GM23338 (cell line): ENCODE data around the gene SUGCT. TPM values are rescaled to one million over a fixed set of nuclear protein-coding genes. Genes with fewer than 3 reads are reported as not detected.

ENCODE experiments used
- ATAC-seq: fragments of 200-7000 bp; cut with Tn5 transposase; 3 replicates; pipeline ENCODE4 v1.9.1; 2020
- DNase-seq: peaks from one replicate; pipeline ENCODE4 v3.0.0-alpha.2; 2015; ENCODE audit warnings: low spot score
- H2AFZ ChIP-seq: fragments of 200-600 bp; sonication (generic); 2 replicates; pipeline ENCODE4 v1.8.0; 2016; ENCODE audit warnings: antibody characterized with exemption, mild to moderate bottlenecking, moderate library complexity
- H3F3A ChIP-seq: fragments of 200-600 bp; sonication (generic); replicated peaks from 2 replicates; pipeline ENCODE4 v1.8.0; 2017; ENCODE audit warnings: antibody characterized with exemption, mixed run types, low read depth
- H3K27ac ChIP-seq: fragments of 200-600 bp; sonication (generic); 2 replicates; pipeline ENCODE4 v1.6.1; 2016; ENCODE audit warnings: low read depth
- H3K27me3 ChIP-seq: fragments of 200-600 bp; sonication (generic); 2 replicates; pipeline ENCODE4 v1.8.0; 2016; ENCODE audit warnings: mild to moderate bottlenecking, mixed run types, moderate library complexity; ENCODE audit not compliant: insufficient read depth
- H3K36me3 ChIP-seq: fragments of 200-600 bp; sonication (generic); 2 replicates; pipeline ENCODE4 v1.8.0; 2016; ENCODE audit warnings: mild to moderate bottlenecking; ENCODE audit not compliant: insufficient read depth
- H3K4me1 ChIP-seq: fragments of 200-600 bp; sonication (generic); 2 replicates; pipeline ENCODE4 v1.8.0; 2016; ENCODE audit warnings: mild to moderate bottlenecking, moderate library complexity; ENCODE audit not compliant: insufficient read depth
- H3K4me2 ChIP-seq: fragments of 200-600 bp; sonication (generic); 2 replicates; pipeline ENCODE4 v1.7.1; 2017; ENCODE audit warnings: mixed run types
- H3K4me3 ChIP-seq: fragments of 200-600 bp; sonication (generic); 2 replicates; pipeline ENCODE4 v1.6.1; 2016; ENCODE audit warnings: mixed run types
- H3K79me2 ChIP-seq: fragments of 200-600 bp; sonication (generic); replicated peaks from 2 replicates; pipeline ENCODE4 v1.8.0; 2017; ENCODE audit warnings: mild to moderate bottlenecking; ENCODE audit not compliant: insufficient read depth
- H3K9me2 ChIP-seq: fragments of 200-600 bp; sonication (generic); 2 replicates; pipeline ENCODE4 v1.8.0; 2017; ENCODE audit not compliant: insufficient read depth
- H4K20me1 ChIP-seq: fragments of 200-600 bp; sonication (generic); replicated peaks from 2 replicates; pipeline ENCODE4 v1.8.0; 2017; ENCODE audit warnings: mild to moderate bottlenecking; ENCODE audit not compliant: insufficient read depth
- H3K27ac Mint-ChIP-seq: 2 replicates; pipeline ENCODE4 v1.8.0; 2020; ENCODE audit warnings: inconsistent platforms, mild to moderate bottlenecking, moderate library complexity, mixed read lengths
- H3K27me3 Mint-ChIP-seq: 3 replicates; pipeline ENCODE4 v1.8.0; 2022; ENCODE audit warnings: low read depth, mild to moderate bottlenecking, moderate library complexity, mixed read lengths, inconsistent platforms; ENCODE audit not compliant: insufficient read depth, poor library complexity
- H3K36me3 Mint-ChIP-seq: 3 replicates; pipeline ENCODE4 v1.8.0; 2021; ENCODE audit warnings: low read depth, mild to moderate bottlenecking, inconsistent platforms, moderate library complexity, mixed read lengths
- H3K4me1 Mint-ChIP-seq: 3 replicates; pipeline ENCODE4 v1.8.0; 2020; ENCODE audit warnings: mild to moderate bottlenecking, inconsistent platforms, mixed read lengths
- H3K4me3 Mint-ChIP-seq: 3 replicates; pipeline ENCODE4 v1.8.0; 2021; ENCODE audit warnings: moderate library complexity, mild to moderate bottlenecking, inconsistent platforms, mixed read lengths
- H3K9me3 Mint-ChIP-seq: 3 replicates; pipeline ENCODE4 v1.8.0; 2020; ENCODE audit warnings: moderate library complexity, mild to moderate bottlenecking, inconsistent platforms, mixed read lengths
- CREB1 ChIP-seq: fragments of 250-450 bp; sonication (Bioruptor Pico); IDR thresholded peaks from 2 replicates; pipeline ENCODE4 v1.5.0; 2020; ENCODE audit warnings: low read depth, mild to moderate bottlenecking, moderate library complexity
- EZH2 ChIP-seq: fragments of 200-600 bp; sonication (generic); IDR thresholded peaks from one replicate; pipeline ENCODE4 v1.8.0; 2017; ENCODE audit warnings: antibody characterized with exemption, mild to moderate bottlenecking, low read depth; ENCODE audit not compliant: unreplicated experiment
- EZH2phosphoT487 ChIP-seq: fragments of 200-600 bp; sonication (generic); IDR thresholded peaks from one replicate; pipeline ENCODE4 v1.8.1; 2018; ENCODE audit warnings: antibody characterized with exemption; ENCODE audit not compliant: unreplicated experiment
- JUNB ChIP-seq: IDR thresholded peaks from one replicate; pipeline ENCODE4 v1.6.1; 2016; ENCODE audit warnings: antibody characterized with exemption; ENCODE audit not compliant: unreplicated experiment
- NANOG ChIP-seq: IDR thresholded peaks from 2 replicates; pipeline ENCODE4 v1.6.1; 2016; ENCODE audit warnings: antibody characterized with exemption, borderline replicate concordance
- POLR2AphosphoS5 ChIP-seq: IDR thresholded peaks from 2 replicates; pipeline ENCODE4 v1.6.1; 2016; ENCODE audit warnings: antibody characterized with exemption, low read depth
- STAT1 ChIP-seq: IDR thresholded peaks from one replicate; pipeline ENCODE4 v1.6.1; 2016; ENCODE audit warnings: antibody characterized with exemption; ENCODE audit not compliant: unreplicated experiment
- ZNF114 ChIP-seq: fragments of 250-450 bp; sonication (Bioruptor Pico); IDR thresholded peaks from 2 replicates; pipeline ENCODE4 v1.5.0; 2020; ENCODE audit warnings: mild to moderate bottlenecking, moderate library complexity
- ZNF331 ChIP-seq: fragments of 250-450 bp; sonication (Bioruptor Pico); IDR thresholded peaks from 2 replicates; pipeline ENCODE4 v1.5.0; 2020; ENCODE audit warnings: low read depth, mild to moderate bottlenecking, moderate library complexity
- polyA plus RNA-seq: library from polyadenylated mRNA; unstranded; fragments of >200 nt; fragmentation: Nextera tagmentation; extraction: Ambion mirVana; gene quantifications from 2 replicates; pipeline ENCODE4 v1.2.1, GENCODE V29; 2016
- total RNA-seq: library from RNA; depleted of rRNA; stranded (reverse); fragments of >200 nt; shearing (Covaris generic); gene quantifications from 2 replicates; pipeline ENCODE4 v1.2.3, GENCODE V29; 2014
- TF ChIP-seq, protein P1 (sequence below), 2 experiments: fragments of 200-600 bp in 1 of 2; sonication (generic) in 1 of 2; conservative IDR thresholded peaks; 2 replicates each; pipeline versions ENCODE4 v1.5.1 to v1.6.1; 2016 to 2017; ENCODE audit warnings: antibody characterized with exemption in 2 of 2, low read depth in 2 of 2, mild to moderate bottlenecking in 2 of 2, moderate library complexity in 1 of 2
- TF ChIP-seq, protein P2 (sequence below): IDR thresholded peaks from one replicate; pipeline ENCODE4 v1.6.1; 2018; ENCODE audit warnings: antibody characterized with exemption; ENCODE audit not compliant: unreplicated experiment
- TF ChIP-seq, protein P3 (sequence below): IDR thresholded peaks from 2 replicates; pipeline ENCODE4 v1.6.1; 2016; ENCODE audit warnings: antibody characterized with exemption
- TF ChIP-seq, protein P4 (sequence below): fragments of 250-450 bp; sonication (Bioruptor Pico); IDR thresholded peaks from 2 replicates; pipeline ENCODE4 v1.5.0; 2020; ENCODE audit warnings: mild to moderate bottlenecking, moderate library complexity

The SUGCT gene
- total and polyA plus RNA-seq, 2 experiments from 2014 or later: 4.2 to 5.6 TPM

DNA sequence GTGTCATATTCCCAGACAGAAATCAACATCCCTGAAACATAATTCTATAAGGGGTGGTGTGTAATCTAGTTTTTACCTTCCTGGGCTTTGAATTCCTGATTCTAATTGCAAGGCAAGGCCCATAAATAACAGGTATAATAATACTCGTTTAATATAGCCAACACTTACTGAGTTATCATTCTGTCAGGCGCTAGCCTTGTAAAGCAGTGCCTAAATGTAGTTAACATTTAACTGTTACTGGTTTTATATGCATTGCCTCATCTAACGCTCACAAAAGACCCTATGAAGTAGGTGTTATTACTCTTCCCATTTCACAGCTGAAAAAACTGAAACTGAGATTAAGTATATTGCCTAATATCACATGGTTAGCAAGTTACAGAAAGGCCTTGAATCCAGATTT is 772.5 kb downstream of the SUGCT start:
- H3K4me3 Mint-ChIP-seq: no peak overlapping the region
- no peaks in the 10 kb centered on the region for H3K36me3 Mint-ChIP-seq
- Histone ChIP-seq H3K4me1 (no peaks in the 10 kb centered on the region), H3K36me3 (no peaks in the 10 kb centered on the region), H3K27ac (no peak overlapping the region), H3K4me2 (no peak overlapping the region), H2AFZ (no peak overlapping the region), H3K79me2 (no peaks in the 10 kb centered on the region), H3K4me3 (no peak overlapping the region), H4K20me1 (no peaks in the 10 kb centered on the region), H3F3A (no peaks in the 10 kb centered on the region), H3K9me2 (0 out of 2 replicates have a peak, but pooled peaks cover 2% of the 10 kb centered on the region), H3K27me3 (no peaks in the 10 kb centered on the region)
- TF ChIP-seq CREB1 (CRISPR knock-in tag) (no peak), STAT1 (no peak), ZNF114 (CRISPR knock-in tag) (no peak), ZNF331 (no peak), EZH2 (no peak), JUNB (no peak), EZH2phosphoT487 (no peak), NANOG (no peak), POLR2AphosphoS5 (no peak)
- TF ChIP-seq, protein P1, sequence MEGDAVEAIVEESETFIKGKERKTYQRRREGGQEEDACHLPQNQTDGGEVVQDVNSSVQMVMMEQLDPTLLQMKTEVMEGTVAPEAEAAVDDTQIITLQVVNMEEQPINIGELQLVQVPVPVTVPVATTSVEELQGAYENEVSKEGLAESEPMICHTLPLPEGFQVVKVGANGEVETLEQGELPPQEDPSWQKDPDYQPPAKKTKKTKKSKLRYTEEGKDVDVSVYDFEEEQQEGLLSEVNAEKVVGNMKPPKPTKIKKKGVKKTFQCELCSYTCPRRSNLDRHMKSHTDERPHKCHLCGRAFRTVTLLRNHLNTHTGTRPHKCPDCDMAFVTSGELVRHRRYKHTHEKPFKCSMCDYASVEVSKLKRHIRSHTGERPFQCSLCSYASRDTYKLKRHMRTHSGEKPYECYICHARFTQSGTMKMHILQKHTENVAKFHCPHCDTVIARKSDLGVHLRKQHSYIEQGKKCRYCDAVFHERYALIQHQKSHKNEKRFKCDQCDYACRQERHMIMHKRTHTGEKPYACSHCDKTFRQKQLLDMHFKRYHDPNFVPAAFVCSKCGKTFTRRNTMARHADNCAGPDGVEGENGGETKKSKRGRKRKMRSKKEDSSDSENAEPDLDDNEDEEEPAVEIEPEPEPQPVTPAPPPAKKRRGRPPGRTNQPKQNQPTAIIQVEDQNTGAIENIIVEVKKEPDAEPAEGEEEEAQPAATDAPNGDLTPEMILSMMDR (conservative IDR thresholded peaks at IDR 0.05; ENCODE audit: low read depth in 2 of 2): no peak
- TF ChIP-seq, protein P2, sequence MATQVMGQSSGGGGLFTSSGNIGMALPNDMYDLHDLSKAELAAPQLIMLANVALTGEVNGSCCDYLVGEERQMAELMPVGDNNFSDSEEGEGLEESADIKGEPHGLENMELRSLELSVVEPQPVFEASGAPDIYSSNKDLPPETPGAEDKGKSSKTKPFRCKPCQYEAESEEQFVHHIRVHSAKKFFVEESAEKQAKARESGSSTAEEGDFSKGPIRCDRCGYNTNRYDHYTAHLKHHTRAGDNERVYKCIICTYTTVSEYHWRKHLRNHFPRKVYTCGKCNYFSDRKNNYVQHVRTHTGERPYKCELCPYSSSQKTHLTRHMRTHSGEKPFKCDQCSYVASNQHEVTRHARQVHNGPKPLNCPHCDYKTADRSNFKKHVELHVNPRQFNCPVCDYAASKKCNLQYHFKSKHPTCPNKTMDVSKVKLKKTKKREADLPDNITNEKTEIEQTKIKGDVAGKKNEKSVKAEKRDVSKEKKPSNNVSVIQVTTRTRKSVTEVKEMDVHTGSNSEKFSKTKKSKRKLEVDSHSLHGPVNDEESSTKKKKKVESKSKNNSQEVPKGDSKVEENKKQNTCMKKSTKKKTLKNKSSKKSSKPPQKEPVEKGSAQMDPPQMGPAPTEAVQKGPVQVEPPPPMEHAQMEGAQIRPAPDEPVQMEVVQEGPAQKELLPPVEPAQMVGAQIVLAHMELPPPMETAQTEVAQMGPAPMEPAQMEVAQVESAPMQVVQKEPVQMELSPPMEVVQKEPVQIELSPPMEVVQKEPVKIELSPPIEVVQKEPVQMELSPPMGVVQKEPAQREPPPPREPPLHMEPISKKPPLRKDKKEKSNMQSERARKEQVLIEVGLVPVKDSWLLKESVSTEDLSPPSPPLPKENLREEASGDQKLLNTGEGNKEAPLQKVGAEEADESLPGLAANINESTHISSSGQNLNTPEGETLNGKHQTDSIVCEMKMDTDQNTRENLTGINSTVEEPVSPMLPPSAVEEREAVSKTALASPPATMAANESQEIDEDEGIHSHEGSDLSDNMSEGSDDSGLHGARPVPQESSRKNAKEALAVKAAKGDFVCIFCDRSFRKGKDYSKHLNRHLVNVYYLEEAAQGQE: no peak
- TF ChIP-seq, protein P3, sequence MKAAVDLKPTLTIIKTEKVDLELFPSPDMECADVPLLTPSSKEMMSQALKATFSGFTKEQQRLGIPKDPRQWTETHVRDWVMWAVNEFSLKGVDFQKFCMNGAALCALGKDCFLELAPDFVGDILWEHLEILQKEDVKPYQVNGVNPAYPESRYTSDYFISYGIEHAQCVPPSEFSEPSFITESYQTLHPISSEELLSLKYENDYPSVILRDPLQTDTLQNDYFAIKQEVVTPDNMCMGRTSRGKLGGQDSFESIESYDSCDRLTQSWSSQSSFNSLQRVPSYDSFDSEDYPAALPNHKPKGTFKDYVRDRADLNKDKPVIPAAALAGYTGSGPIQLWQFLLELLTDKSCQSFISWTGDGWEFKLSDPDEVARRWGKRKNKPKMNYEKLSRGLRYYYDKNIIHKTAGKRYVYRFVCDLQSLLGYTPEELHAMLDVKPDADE: no peak
- TF ChIP-seq, protein P4, sequence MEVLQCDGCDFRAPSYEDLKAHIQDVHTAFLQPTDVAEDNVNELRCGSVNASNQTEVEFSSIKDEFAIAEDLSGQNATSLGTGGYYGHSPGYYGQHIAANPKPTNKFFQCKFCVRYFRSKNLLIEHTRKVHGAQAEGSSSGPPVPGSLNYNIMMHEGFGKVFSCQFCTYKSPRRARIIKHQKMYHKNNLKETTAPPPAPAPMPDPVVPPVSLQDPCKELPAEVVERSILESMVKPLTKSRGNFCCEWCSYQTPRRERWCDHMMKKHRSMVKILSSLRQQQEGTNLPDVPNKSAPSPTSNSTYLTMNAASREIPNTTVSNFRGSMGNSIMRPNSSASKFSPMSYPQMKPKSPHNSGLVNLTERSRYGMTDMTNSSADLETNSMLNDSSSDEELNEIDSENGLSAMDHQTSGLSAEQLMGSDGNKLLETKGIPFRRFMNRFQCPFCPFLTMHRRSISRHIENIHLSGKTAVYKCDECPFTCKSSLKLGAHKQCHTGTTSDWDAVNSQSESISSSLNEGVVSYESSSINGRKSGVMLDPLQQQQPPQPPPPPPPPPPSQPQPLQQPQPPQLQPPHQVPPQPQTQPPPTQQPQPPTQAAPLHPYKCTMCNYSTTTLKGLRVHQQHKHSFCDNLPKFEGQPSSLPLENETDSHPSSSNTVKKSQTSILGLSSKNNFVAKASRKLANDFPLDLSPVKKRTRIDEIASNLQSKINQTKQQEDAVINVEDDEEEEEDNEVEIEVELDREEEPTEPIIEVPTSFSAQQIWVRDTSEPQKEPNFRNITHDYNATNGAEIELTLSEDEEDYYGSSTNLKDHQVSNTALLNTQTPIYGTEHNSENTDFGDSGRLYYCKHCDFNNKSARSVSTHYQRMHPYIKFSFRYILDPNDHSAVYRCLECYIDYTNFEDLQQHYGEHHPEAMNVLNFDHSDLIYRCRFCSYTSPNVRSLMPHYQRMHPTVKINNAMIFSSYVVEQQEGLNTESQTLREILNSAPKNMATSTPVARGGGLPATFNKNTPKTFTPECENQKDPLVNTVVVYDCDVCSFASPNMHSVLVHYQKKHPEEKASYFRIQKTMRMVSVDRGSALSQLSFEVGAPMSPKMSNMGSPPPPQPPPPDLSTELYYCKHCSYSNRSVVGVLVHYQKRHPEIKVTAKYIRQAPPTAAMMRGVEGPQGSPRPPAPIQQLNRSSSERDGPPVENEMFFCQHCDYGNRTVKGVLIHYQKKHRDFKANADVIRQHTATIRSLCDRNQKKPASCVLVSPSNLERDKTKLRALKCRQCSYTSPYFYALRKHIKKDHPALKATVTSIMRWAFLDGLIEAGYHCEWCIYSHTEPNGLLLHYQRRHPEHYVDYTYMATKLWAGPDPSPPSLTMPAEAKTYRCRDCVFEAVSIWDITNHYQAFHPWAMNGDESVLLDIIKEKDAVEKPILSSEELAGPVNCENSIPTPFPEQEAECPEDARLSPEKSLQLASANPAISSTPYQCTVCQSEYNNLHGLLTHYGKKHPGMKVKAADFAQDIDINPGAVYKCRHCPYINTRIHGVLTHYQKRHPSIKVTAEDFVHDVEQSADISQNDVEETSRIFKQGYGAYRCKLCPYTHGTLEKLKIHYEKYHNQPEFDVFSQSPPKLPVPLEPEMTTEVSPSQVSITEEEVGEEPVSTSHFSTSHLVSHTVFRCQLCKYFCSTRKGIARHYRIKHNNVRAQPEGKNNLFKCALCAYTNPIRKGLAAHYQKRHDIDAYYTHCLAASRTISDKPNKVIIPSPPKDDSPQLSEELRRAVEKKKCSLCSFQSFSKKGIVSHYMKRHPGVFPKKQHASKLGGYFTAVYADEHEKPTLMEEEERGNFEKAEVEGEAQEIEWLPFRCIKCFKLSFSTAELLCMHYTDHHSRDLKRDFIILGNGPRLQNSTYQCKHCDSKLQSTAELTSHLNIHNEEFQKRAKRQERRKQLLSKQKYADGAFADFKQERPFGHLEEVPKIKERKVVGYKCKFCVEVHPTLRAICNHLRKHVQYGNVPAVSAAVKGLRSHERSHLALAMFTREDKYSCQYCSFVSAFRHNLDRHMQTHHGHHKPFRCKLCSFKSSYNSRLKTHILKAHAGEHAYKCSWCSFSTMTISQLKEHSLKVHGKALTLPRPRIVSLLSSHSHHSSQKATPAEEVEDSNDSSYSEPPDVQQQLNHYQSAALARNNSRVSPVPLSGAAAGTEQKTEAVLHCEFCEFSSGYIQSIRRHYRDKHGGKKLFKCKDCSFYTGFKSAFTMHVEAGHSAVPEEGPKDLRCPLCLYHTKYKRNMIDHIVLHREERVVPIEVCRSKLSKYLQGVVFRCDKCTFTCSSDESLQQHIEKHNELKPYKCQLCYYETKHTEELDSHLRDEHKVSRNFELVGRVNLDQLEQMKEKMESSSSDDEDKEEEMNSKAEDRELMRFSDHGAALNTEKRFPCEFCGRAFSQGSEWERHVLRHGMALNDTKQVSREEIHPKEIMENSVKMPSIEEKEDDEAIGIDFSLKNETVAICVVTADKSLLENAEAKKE: no peak
- H3K27me3 Mint-ChIP-seq: no peaks in the 10 kb centered on the region
- DNase-seq (no peak), ATAC-seq (no peak)
- H3K27ac Mint-ChIP-seq: no peak overlapping the region
- H3K9me3 Mint-ChIP-seq: no peaks in the 10 kb centered on the region
- no peaks in the 10 kb centered on the region for H3K4me1 Mint-ChIP-seq
